Measurements from ENCODE around the gene CCL18. TPM values are rescaled to one million over a fixed set of nuclear protein-coding genes. Genes with fewer than 3 reads are reported as not detected.
"Not testable (repeated sequence)": the region's sequence is repeated elsewhere in the genome, so short reads cannot be mapped to it uniquely, and the experiment has no call there.

The CCL18 gene
- total and polyA plus RNA-seq, 10 of the 15 experiments (the other 5 are each of a cell fraction or from before 2014, with no cell fraction given) = 0.26 TPM; not detected in 9

- H2AFZ ChIP-seq (ENCODE audit: control insufficient read depth, low read depth, low read length); ATAC-seq; DNase-seq (ENCODE audit: low read depth, low spot score); H3K9me3 ChIP-seq (replicated peaks; ENCODE audit: control insufficient read depth, insufficient read depth, low read length); H3K9ac ChIP-seq (ENCODE audit: control insufficient read depth, insufficient read depth, low read length); H3K4me3 ChIP-seq; H4K20me1 ChIP-seq (ENCODE audit: control insufficient read depth, insufficient read depth); H3K27me3 ChIP-seq (replicated peaks in 1 of 2; ENCODE audit: control insufficient read depth in 2 of 2, insufficient read depth in 2 of 2, low read length in 1 of 2); H3K79me2 ChIP-seq (ENCODE audit: control insufficient read depth, insufficient read depth, low read length); in situ Hi-C loops (cut with MboI); H3K27ac ChIP-seq (ENCODE audit: control insufficient read depth, insufficient read depth); POLR2A ChIA-PET; FAIRE-seq; H3K4me2 ChIP-seq (ENCODE audit: control insufficient read depth, insufficient read depth); H3K4me1 ChIP-seq (ENCODE audit: control insufficient read depth, insufficient read depth, low read length); H3K36me3 ChIP-seq (ENCODE audit: control insufficient read depth in 2 of 2, insufficient read depth in 2 of 2, low read length in 1 of 2); intact Hi-C loops (cut with micrococcal nuclease; ENCODE audit: unreplicated experiment); BruUV-seq (replicated peaks): not testable (repeated sequence)
- ChIA-PET CTCF (interaction anchor here (1.2 to 1.6 kb wide), 2 partner anchors 11 to 39 kb away, joined by 4 to 7 read pairs; no protein-coding TSS in a partner anchor), SMC1A (ENCODE audit: uncharacterized antibody, unreplicated experiment) (interaction anchor here (1.1 to 1.6 kb wide), 2 partner anchors 10 to 25 kb away, joined by 4 to 5 read pairs; no protein-coding TSS in a partner anchor), RAD21 (ENCODE audit: unreplicated experiment) (interaction anchor here (1.3 kb wide), 1 partner anchor 9 kb away, joined by 3 read pairs; no protein-coding TSS in a partner anchor)
- WGBS (ENCODE audit: insufficient coverage, insufficient replicate concordance, low lambda C conversion rate, missing lambda C conversion rate) = 51% methylated on average over 5 of the region's 5 CpGs
Observed at GRCh38 chr17:36108265-36108664, 44.2 kb downstream of the CCL18 start.

DNA sequence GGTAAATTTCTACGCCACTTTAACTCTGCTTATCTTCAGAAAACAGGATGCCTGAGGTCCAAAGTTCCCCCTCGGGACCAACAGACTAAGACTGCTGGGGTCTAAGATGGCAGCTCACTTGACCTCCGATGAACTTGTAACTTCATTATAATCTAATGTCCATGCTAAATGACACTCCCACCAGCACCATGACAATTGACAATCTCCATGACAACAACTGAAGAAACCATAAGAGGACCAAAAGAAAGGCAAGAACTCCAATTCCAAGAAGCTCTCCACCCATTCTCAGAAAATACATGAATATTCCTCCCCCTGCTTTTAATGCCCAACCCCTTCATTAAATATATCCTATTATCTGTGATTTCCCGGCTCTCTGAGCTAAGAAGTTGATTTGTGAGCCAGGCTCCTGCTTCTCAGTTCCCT lies 47.0 kb downstream of the CCL18 start:
- Histone ChIP-seq H2AFZ (ENCODE audit: control insufficient read depth, low read depth, low read length) (no peak overlapping the region), H3K9me3 (replicated peaks; ENCODE audit: control insufficient read depth, insufficient read depth, low read length) (peaks cover 9% of the 10 kb centered on the region; the same call in 2 of the 3 replicates), H3K36me3 (ENCODE audit: control insufficient read depth in 2 of 2, insufficient read depth in 2 of 2, low read length in 1 of 2) (no peaks in the 10 kb centered on the region), H3K4me3 (no peak overlapping the region), H3K9ac (ENCODE audit: control insufficient read depth, insufficient read depth, low read length) (no peak overlapping the region), H3K27ac (ENCODE audit: control insufficient read depth, insufficient read depth) (no peak overlapping the region), H4K20me1 (ENCODE audit: control insufficient read depth, insufficient read depth) (no peaks in the 10 kb centered on the region), H3K27me3 (replicated peaks in 1 of 2; ENCODE audit: control insufficient read depth in 2 of 2, insufficient read depth in 2 of 2, low read length in 1 of 2) (no peaks in the 10 kb centered on the region), H3K79me2 (ENCODE audit: control insufficient read depth, insufficient read depth, low read length) (no peaks in the 10 kb centered on the region), H3K4me1 (ENCODE audit: control insufficient read depth, insufficient read depth, low read length) (no peaks in the 10 kb centered on the region), H3K4me2 (ENCODE audit: control insufficient read depth, insufficient read depth) (no peak overlapping the region)
- WGBS (ENCODE audit: insufficient coverage, insufficient replicate concordance, low lambda C conversion rate, missing lambda C conversion rate) = 24% methylated on average over 4 of the region's 4 CpGs
- ChIA-PET SMC1A (ENCODE audit: uncharacterized antibody, unreplicated experiment) (interaction anchor here (1.1 to 2.3 kb wide), 5 partner anchors 9 to 37 kb away, joined by 3 to 5 read pairs (median 4); no protein-coding TSS in a partner anchor), RAD21 (ENCODE audit: unreplicated experiment) (interaction anchor here (0.9 to 2.1 kb wide), 3 partner anchors 25 to 38 kb away, joined by 3 to 5 read pairs (median 3); no protein-coding TSS in a partner anchor), CTCF (interaction anchor here (1.4 to 1.6 kb wide), 2 partner anchors 16 to 25 kb away, joined by 3 to 5 read pairs; no protein-coding TSS in a partner anchor), POLR2A (interaction anchor here (0.6 to 1.4 kb wide), 4 partner anchors 9 to 549 kb away, joined by 3 to 5 read pairs (median 3); no protein-coding TSS in a partner anchor)
- BruUV-seq (replicated peaks) = no TSS peak
- no peak for DNase-seq (ENCODE audit: low read depth, low spot score)
- in situ Hi-C loops (cut with MboI) (no loop called here), intact Hi-C loops (cut with micrococcal nuclease; ENCODE audit: unreplicated experiment) (no loop called here)
- no peak for FAIRE-seq
- ATAC-seq = no peak
- TF ChIP-seq MTA3 (IDR thresholded peaks at IDR 0.05; ENCODE audit: borderline replicate concordance, low read length) (no peak), RB1 (IDR thresholded peaks at IDR 0.05; ENCODE audit: borderline replicate concordance) (no peak), EGR1 (IDR thresholded peaks at IDR 0.05; ENCODE audit: borderline replicate concordance in 1 of 2, low read depth in 2 of 2, low read length in 2 of 2) (no peak), ZBTB4 (CRISPR knock-in tag; IDR thresholded peaks at IDR 0.05) (no peak), BCL3 (IDR thresholded peaks at IDR 0.05; ENCODE audit: borderline replicate concordance, insufficient read depth, low read depth, low read length, poor library complexity, severe bottlenecking) (no peak), TARDBP (IDR thresholded peaks at IDR 0.05; ENCODE audit: borderline replicate concordance) (no peak), BCL11A (IDR thresholded peaks at IDR 0.05; ENCODE audit: low read depth, low read length) (no peak), PML (IDR thresholded peaks at IDR 0.05; ENCODE audit: low read length) (no peak), SUPT20H (IDR thresholded peaks at IDR 0.05; ENCODE audit: borderline replicate concordance, control insufficient read depth, low read depth, low read length) (no peak), TCF7 (IDR thresholded peaks at IDR 0.05; ENCODE audit: borderline replicate concordance) (no peak)
- TF ChIP-seq, protein P1, sequence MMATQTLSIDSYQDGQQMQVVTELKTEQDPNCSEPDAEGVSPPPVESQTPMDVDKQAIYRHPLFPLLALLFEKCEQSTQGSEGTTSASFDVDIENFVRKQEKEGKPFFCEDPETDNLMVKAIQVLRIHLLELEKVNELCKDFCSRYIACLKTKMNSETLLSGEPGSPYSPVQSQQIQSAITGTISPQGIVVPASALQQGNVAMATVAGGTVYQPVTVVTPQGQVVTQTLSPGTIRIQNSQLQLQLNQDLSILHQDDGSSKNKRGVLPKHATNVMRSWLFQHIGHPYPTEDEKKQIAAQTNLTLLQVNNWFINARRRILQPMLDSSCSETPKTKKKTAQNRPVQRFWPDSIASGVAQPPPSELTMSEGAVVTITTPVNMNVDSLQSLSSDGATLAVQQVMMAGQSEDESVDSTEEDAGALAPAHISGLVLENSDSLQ (IDR thresholded peaks at IDR 0.05) = no peak

All from GM12878 (cell line).